HPDE6-E6E7 (cell line): ENCODE data around the gene QSOX2.

ENCODE experiments used
- DNase-seq: peaks from one replicate; pipeline ENCODE4 v3.0.0; 2011; ENCODE audit warnings: missing footprints; ENCODE audit errors: extremely low spot score

Gene QSOX2

DNA sequence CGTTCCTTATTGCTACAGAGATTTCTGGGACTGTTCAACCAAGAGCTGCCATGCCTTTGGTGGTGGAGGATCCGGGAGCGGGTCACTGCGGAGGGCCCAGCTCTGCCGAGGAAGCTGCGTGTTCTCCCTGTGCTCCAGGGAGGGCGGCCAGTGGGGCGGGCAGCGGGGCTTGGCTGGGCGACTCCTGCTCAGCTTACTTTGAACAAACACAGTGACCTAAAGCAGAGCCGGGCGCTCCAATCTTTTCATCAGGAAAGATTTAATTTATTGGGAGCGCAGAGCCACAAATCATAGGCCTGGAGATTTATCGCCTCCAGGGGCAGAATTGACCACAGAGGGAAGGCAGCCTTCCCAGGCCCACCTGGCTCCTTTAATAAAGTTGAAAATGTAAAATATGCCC, 68.4 kb downstream of the QSOX2 start:
- DNase-seq = no peak

DNA sequence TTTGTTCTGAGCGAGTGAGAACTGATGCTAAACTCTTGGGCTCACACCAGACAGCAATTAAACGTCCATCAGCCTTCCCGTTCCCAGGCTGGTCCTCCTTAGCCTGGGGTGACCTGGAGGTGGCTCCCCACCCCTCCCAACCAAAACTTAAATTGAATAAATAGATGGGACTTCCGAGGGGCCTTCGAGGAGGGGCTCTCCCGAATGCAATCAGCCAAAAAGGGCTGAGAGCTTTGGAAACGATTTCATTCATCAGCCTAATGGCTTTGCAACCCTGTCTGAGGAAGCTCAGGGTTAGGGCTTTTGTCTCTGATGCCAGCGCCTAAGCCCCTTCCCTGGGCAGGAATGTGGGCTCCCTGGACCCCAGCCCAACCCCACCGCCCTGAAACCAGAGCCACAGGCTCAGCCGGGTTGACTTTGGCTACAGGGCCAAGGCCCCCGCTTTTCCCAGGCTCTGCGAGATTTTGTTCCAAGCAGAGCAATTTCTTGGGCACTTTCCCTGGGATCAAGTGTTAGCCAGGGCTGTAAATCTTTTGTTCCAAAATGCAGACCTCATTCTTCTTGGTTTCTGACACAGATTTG, 69.9 kb downstream of the QSOX2 start:
- DNase-seq = no peak

DNA sequence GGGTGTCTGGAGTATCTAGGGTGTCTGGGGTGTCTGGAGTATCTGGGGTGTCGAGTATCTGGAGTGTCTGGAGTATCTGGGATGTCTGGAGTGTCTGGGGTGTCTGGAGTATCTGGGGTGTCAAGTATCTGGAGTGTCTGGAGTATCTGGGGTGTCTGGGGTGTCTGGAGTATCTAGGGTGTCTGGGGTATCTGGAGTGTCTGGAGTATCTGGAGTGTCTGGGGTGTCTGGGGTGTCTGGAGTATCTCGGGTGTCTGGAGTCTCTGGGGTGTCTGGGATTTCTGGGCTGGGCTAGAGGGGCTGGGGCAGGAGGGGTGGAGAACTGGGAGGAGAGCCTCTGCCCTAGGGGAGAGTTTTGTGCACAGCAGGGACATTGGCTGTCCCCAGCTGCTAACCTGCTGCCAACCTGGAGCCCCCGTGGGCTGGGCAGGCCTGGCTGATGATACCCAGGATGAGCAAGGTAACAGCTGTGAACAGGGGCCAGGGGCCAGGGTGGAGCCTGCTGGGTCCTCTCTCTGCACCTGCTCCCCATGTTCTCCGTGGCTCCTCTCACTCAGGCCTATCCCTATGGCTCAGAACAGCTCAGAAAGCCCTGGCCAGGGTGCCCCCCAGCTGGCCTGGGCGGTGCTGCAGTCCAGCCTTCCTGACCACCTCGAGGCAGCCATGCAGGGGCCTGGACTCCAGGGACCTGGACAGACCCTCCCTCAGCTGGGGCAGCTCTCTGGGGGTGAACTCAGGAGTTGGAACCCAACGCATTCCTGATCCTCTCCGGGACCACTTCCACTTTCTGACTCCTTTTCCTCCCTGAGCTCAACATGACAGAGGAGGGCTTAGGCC, 70.6 kb downstream of the QSOX2 start:
- DNase-seq = no peak

DNA sequence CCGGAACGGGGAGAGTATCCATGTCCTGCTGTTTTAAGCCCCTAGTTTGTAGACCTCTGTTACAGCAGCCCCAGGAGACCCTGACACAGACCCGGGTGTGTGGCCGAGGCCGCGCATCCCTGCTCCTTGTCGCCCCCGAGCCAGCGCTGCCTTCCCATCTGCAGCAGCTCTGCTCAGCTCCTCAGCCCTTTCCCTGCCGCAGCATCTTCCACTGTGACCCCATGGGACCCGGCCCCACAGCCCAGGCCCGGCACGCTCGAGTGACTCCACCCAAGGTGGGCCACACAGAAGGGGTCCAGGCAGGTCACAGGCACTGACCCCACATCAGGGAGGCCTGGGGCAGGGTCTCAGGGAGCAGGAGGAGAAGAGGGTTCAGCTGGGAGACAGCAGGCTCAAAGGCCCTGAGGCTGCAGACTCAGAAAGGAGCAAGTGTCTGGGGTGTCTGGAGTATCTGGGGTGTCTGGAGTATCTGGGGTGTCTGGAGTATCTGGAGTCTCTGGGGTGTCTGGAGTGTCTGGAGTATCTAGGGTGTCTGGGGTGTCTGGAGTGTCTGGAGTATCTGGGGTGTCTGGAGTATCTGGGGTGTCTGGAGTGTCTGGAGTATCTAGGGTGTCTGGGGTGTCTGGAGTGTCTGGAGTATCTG, 71.8 kb downstream of the QSOX2 start:
- DNase-seq = no peak

DNA sequence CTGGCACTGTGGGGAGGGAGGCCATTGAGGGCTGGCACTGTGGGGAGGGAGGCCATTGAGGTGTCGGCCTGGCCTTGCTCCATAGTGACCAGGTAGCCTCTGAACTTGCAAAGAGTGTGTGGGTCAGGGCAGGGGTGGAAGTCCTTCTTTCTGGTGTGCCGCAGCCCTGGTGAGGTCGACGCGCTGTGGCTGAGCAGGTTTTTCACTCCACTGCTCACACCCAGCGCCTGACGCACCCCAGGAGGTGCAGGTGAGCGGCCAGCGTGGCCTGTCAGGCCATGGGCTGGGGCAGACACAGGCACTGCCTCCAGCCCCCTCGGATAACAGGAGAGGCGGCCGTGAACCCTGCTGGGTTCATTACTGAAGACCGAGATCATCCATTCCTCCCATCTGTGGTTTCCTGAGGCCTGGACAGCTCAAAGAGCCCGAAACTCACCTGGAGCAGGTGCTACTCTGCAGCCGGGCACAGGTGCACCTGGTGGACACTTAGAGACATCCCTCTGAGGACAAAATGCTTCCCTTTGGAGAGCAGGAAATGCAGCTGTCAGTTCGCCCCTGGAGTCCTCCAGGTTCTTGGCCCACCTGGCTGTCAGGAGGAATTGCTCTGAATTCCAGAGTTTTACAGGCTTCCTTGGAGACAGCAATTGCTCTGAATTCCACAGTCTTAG, 73.1 kb downstream of the QSOX2 start:
- no peak for DNase-seq

DNA sequence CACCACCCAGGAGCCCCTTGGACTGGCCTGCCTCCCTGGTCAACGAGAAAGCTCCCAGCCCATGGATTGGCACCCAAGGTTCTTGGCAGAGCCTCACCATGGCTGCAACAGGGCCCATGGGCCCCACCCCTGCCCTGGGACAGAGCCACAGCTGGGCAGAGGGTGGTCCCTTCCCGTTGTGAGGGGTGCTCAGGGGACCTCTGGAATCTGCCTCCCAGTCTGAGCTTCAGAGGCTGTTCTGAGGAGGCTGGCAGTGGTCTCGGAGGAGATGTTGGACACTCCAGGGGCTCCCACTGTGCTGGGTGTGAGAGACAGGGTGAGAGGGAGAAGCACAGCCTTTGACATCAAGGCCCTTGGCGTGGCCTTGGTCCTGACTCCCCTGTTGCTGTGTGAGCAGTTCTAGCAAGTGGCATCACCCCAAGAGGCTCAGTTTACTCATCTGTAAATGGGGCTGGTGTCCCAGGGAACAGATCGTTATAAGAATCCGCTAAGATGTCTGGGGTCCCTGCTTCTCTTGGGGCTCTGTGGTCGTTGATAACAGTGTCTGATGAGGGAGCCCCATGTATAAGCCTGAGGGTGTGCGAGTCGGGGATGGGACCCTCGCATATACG, 73.7 kb downstream of the QSOX2 start:
- no peak for DNase-seq

DNA sequence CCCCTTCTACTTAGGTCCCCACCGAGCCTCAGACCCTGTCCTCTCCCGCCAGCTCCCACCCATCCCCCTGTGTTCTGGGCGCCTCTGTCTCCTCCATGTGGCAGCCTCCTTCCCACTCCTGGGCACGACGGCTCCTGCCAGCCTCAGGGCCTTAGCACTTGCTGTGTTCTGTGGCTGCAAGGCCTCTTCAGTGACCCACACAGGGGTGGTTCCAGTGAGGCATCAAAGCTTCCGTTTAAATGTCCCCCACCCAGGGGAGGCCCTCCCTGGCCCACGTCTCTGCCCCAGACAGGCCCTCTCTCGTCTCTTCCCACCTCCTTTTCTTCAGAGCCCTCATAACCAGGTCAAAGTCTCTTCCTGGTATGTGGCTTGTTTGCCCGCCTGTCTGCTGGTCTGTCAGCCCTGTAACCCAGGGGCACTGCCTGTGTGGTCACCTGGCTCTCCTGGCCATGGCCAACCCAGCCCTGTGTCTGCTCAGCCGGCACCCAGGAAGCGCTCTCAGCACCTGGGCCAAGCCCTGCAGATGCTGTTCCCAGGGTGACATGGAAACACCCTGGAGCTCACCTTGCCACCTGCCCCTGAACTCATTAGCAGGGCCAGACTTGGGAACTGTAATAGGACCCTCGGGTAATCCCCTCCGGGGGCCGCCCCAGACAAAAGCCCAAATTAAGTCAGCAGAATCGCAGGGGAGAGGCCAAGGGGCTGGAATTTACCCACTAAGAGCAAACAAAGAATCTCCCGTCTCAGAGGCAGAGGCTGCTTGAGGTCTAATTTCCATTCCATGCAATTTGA, 74.4 kb downstream of the QSOX2 start:
- no peak for DNase-seq

DNA sequence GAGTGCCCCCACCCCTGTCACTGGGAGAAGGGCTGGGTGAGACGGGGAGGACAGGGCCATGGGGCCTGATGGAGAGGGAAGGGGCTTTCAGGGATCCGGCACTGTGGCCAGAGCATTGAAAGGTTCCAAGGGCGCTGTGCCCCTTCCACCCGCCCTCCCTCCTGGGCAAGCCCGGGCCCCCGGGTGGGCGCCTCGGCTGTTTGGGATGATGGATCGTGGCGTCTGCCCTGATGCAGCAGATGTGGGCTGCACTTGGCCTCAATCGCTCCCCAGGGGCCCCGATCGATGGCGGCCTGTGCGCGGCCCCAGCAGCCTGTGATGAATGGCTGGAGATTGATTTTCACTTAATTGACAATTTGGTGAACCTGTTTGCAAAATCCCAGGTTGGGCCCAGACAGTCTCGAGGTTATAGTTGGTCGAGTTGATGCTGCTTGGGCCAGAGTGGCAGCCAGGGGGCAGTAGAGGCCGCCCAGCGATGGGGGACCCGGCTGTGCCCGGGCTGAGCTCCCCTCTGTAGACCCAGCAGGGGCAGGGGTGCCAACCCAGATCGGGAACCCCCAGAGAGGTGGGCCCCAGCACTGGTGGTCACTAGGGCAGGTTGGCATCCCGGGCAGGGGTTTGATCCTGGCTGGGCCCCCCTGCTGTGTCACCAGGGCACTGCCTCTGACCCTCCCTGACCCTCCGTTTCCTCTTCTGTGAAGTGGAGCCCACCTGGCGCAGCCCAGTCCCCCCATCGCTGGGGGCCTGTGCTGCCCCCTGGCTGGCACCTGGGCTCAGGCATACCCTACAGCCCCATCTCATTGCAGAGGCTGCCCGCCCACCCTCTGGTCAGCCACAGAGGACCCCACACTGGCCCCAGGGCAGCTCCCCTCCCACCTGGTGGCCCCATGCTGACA, 75.4 kb downstream of the QSOX2 start:
- no peak for DNase-seq

DNA sequence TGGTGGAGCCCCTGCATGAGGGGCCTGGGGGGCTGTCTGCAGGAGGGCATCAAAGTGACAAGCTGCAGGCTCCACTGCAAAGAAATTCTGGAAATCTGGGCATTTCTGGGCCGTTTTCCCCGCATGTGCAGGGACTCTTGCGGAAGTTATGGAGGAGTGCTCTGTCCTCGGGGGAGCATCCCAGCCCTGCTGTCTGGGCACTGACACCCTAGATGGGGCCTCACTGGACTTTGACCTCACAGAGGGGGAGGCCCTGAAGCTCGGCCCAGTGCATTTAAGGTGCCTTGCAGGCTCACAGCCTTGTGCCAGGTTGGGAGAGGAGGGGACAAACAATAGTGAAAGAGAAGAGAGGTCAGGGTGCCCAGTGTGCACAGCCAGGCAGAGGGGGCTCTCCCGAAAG, 76.1 kb downstream of the QSOX2 start:
- no peak for DNase-seq

DNA sequence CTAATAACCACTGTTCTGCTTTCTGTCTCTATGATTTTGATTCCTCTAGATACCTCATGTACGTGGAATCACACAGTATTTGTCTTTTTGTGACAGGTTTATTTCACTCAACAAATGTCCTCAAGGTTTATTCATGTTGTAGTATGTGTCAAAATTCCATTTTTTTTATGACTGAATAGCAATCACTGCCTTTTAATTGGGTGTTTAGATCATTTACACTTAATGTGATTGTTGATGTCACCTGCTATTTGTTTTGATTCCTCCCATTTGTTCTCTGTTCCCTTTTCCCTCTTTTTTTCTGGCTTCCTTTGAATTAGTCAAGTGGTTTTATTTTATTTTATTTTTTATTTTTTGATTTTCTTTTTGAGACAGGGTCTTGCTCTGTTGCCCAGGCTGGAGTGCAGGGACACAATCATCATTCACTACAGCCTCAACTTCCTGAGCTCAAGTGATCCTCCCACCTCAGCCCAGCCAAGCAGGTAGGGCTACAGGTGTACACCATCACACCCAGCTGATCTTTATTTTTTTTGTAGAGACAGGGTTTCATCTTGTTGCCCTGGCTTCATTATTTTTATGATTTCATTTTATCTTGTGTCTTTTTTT, 82.3 kb downstream of the QSOX2 start:
- no peak for DNase-seq

DNA sequence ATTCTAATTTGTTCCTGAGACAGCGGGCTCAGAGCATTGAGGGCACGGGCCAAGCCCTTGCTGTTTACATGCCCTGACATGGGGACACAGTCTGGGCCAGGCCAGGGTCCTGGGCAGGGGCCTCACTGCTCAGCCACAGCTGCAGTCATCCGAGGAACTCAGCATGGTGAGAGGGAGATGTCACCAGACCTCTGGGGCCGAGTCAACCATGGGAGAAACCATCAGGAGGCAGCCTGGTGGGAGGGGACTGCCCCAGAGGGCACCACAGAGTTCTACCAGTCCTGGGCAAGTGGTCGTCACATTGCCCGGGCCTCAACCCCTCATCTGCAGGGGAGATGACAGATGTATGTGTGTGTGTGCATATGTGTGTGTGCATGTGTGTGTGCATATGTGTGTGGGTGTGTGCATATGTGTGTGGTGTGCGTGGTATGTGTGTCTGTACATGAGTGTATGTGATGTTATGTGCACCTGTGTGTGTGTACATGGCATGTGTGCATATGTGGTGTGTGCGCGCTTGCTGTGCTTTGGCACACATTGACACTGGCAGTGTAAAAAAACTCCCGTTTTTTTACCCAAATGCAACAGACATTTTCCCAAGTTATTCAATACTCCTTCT, 84.5 kb downstream of the QSOX2 start:
- DNase-seq = no peak

DNA sequence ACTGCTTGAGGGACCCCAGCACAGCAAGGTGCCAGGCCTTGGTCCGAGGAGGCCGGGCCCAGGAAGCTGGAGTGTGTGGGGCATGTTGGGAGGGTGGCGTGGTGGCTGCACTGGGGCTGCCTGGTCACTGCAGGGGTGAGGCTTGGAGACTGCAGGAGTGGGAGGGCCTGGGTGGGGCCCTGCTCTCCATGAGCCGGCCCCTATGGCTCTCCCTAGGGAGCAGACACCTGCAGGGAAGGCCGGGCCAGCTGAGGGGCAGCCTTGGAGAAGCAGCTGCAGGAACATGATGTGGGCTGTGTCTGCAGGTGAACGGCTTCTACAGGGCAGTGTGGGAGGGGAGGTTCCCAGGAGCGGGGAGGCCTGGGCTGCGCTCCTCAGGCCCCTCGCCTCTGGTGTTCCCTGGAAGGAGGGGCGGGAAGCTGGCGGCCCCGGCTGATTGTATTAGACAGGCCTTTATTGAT, 85.2 kb downstream of the QSOX2 start:
- no peak for DNase-seq

DNA sequence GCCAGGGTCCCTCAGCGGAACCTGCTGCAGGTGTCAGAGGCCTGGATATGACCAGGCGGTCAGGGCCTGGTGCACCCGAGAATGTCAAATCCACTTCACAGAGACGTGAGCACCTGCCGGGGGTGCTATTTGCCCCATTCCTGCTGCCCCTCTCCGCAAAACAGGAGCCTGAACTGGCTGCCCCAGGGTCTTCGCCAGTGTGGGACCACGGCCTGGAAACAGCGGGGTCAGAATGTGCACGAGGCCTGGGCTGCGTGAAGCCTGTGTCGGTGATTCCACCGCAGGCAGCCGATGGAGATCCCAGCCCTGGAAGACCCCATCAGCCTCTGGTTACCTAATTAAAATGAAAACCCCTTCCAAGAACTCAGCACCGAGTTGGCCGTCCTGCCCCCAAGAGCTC, 85.8 kb downstream of the QSOX2 start:
- DNase-seq = no peak

DNA sequence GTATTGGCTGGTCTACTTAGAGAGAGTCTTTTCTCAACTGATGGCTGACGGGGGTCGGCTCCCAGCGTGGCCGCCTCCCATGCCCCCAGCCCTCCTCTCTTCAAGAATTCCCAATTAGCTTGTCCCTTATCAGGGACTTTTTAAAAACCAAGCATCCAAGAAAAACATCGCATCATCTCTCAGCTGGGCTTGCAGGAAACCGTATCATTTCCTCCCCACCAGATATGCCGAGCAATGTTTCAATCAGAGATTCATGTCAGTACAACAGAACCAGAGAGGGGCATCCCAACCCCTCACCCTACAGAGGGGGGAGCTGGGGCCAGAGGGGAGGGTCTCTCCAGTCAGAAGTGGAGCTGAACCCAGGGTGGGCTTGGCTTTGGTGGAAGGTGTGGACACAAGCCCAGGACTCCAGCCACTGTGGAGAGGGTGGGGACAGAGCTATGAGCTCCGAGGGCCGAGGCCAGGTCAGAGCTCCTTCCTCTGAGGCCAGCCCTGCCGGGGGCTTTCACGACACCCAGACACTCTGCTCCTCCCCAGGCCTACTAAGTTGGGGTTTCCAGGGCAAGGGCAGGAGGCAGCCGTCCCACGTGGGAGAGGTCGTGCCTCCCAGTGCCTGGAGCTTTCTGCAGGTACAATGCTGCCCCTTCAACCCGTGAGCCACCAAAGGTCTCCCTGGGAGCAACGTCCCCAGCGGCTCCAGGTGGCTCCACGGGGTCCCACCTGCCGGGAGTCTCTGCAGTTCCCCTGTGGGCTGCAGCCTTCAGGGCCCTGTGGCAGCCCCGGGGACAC, 87.9 kb downstream of the QSOX2 start:
- no peak for DNase-seq
